ENCODE results near the gene IQSEC1. TPM values are rescaled to one million over a fixed set of nuclear protein-coding genes. Genes with fewer than 3 reads are reported as not detected.

The IQSEC1 gene
- total RNA-seq, 1 experiment from 2014 or later, result 28.1 TPM

- ATAC-seq (no peak), DNase-seq (ENCODE audit: low read depth, low spot score) (no peak)
- H3K36me3 ChIP-seq (ENCODE audit: control insufficient read depth in 1 of 2, insufficient read depth in 2 of 2, low read length in 2 of 2), result no peaks in the 10 kb centered on the region
- H3K4me2 ChIP-seq (ENCODE audit: low read length), result no peak overlapping the region
- POLR2A ChIA-PET, result interaction anchor here (0.6 kb wide), 1 partner anchor 404 kb away, joined by 3 read pairs; no protein-coding TSS in a partner anchor
- no peaks in the 10 kb centered on the region for H4K20me1 ChIP-seq (ENCODE audit: insufficient read depth)
- CTCF ChIA-PET, result no interaction called here
- BruUV-seq (replicated peaks), result no TSS peak
- intact Hi-C loops (cut with micrococcal nuclease), result no loop called here
- no peaks in the 10 kb centered on the region for H3K9me3 ChIP-seq (ENCODE audit: control insufficient read depth in 1 of 2, insufficient read depth in 1 of 2, low read depth in 1 of 2, low read length in 2 of 2)
- no peak overlapping the region for H2AFZ ChIP-seq (ENCODE audit: low read depth, low read length, poor library complexity, severe bottlenecking)
- H3K79me2 ChIP-seq (ENCODE audit: insufficient read depth, low read length), result no peaks in the 10 kb centered on the region
- RAD21 ChIA-PET (ENCODE audit: low non-redundant PET in 1 of 2, low total read pairs in 2 of 2, uncharacterized antibody in 2 of 2, unreplicated experiment in 2 of 2), result no interaction called here
- TF ChIP-seq CEBPB (IDR thresholded peaks at IDR 0.05; ENCODE audit: low read depth), result no peak
- TF ChIP-seq SIN3A (IDR thresholded peaks at IDR 0.05; ENCODE audit: low read depth), result no peak
- TF ChIP-seq, protein P1, sequence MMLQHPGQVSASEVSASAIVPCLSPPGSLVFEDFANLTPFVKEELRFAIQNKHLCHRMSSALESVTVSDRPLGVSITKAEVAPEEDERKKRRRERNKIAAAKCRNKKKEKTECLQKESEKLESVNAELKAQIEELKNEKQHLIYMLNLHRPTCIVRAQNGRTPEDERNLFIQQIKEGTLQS (IDR thresholded peaks at IDR 0.05), result no peak
- no peak for TF ChIP-seq EZH2 (IDR thresholded peaks at IDR 0.05)
- no peak for TF ChIP-seq POLR2A (IDR thresholded peaks at IDR 0.05; ENCODE audit: borderline replicate concordance, extremely low read depth, insufficient read depth, insufficient read length)
- H3K27me3 ChIP-seq (ENCODE audit: insufficient read depth, low read length), result no peaks in the 10 kb centered on the region
- H3K9me2 ChIP-seq (ENCODE audit: insufficient read depth), result no peaks in the 10 kb centered on the region
- no peak overlapping the region for H3K9ac ChIP-seq (ENCODE audit: low read length)
- no peak overlapping the region for H3K27ac ChIP-seq (ENCODE audit: low read depth, low read length)
- peaks cover 2 to 14% of the 10 kb centered on the region in 2 experiments; a peak in 3 of 4 replicates for H3K4me1 ChIP-seq (ENCODE audit: control insufficient read depth in 1 of 2, insufficient read depth in 2 of 2, low read length in 2 of 2)
- no peak overlapping the region for H3K4me3 ChIP-seq (replicated peaks in 1 of 2; ENCODE audit: low read depth in 1 of 2, low read length in 2 of 2)
Measured at GRCh38 chr3:12980596-12981290, 92.5 kb downstream of the IQSEC1 start.

GRCh38 chr3:12979947-12980487, 93.2 kb downstream of the IQSEC1 start:
- Histone ChIP-seq H4K20me1 (ENCODE audit: insufficient read depth) (no peaks in the 10 kb centered on the region), H2AFZ (ENCODE audit: low read depth, low read length, poor library complexity, severe bottlenecking) (no peak overlapping the region), H3K27me3 (ENCODE audit: insufficient read depth, low read length) (no peaks in the 10 kb centered on the region), H3K4me3 (replicated peaks in 1 of 2; ENCODE audit: low read depth in 1 of 2, low read length in 2 of 2) (no peak overlapping the region), H3K4me1 (ENCODE audit: control insufficient read depth in 1 of 2, insufficient read depth in 2 of 2, low read length in 2 of 2) (peaks cover 2 to 9% of the 10 kb centered on the region in 2 experiments; a peak in 3 of 4 replicates), H3K27ac (ENCODE audit: low read depth, low read length) (no peak overlapping the region), H3K36me3 (ENCODE audit: control insufficient read depth in 1 of 2, insufficient read depth in 2 of 2, low read length in 2 of 2) (no peaks in the 10 kb centered on the region), H3K4me2 (ENCODE audit: low read length) (no peak overlapping the region), H3K9me2 (ENCODE audit: insufficient read depth) (no peaks in the 10 kb centered on the region), H3K9ac (ENCODE audit: low read length) (no peak overlapping the region), H3K79me2 (ENCODE audit: insufficient read depth, low read length) (no peaks in the 10 kb centered on the region), H3K9me3 (ENCODE audit: control insufficient read depth in 1 of 2, insufficient read depth in 1 of 2, low read depth in 1 of 2, low read length in 2 of 2) (no peaks in the 10 kb centered on the region)
- intact Hi-C loops (cut with micrococcal nuclease), result no loop called here
- no peak for ATAC-seq
- TF ChIP-seq, protein P2, sequence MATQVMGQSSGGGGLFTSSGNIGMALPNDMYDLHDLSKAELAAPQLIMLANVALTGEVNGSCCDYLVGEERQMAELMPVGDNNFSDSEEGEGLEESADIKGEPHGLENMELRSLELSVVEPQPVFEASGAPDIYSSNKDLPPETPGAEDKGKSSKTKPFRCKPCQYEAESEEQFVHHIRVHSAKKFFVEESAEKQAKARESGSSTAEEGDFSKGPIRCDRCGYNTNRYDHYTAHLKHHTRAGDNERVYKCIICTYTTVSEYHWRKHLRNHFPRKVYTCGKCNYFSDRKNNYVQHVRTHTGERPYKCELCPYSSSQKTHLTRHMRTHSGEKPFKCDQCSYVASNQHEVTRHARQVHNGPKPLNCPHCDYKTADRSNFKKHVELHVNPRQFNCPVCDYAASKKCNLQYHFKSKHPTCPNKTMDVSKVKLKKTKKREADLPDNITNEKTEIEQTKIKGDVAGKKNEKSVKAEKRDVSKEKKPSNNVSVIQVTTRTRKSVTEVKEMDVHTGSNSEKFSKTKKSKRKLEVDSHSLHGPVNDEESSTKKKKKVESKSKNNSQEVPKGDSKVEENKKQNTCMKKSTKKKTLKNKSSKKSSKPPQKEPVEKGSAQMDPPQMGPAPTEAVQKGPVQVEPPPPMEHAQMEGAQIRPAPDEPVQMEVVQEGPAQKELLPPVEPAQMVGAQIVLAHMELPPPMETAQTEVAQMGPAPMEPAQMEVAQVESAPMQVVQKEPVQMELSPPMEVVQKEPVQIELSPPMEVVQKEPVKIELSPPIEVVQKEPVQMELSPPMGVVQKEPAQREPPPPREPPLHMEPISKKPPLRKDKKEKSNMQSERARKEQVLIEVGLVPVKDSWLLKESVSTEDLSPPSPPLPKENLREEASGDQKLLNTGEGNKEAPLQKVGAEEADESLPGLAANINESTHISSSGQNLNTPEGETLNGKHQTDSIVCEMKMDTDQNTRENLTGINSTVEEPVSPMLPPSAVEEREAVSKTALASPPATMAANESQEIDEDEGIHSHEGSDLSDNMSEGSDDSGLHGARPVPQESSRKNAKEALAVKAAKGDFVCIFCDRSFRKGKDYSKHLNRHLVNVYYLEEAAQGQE (IDR thresholded peaks at IDR 0.05; ENCODE audit: low read depth), result no peak
- TF ChIP-seq SIN3A (IDR thresholded peaks at IDR 0.05; ENCODE audit: low read depth), result no peak
- no peak for TF ChIP-seq TCF7L2 (IDR thresholded peaks at IDR 0.05; ENCODE audit: borderline replicate concordance, extremely low read depth, insufficient read depth, insufficient read length)
- TF ChIP-seq POLR2AphosphoS5 (IDR thresholded peaks at IDR 0.05; ENCODE audit: low read depth, low read length), result no peak
- no peak for TF ChIP-seq ZFX (IDR thresholded peaks at IDR 0.05)
- TF ChIP-seq RAD21 (IDR thresholded peaks at IDR 0.05; ENCODE audit: low read depth), result no peak
- TF ChIP-seq MAX (IDR thresholded peaks at IDR 0.05), result no peak
- no peak for TF ChIP-seq CEBPB (IDR thresholded peaks at IDR 0.05; ENCODE audit: low read depth)
- no peak for TF ChIP-seq ZNF274 (IDR thresholded peaks at IDR 0.05; ENCODE audit: low read depth, low read length)
- no peak for TF ChIP-seq SRF (IDR thresholded peaks at IDR 0.05; ENCODE audit: low read depth)
- TF ChIP-seq JUND (IDR thresholded peaks at IDR 0.05), result no peak
- TF ChIP-seq POLR2A (IDR thresholded peaks at IDR 0.05; ENCODE audit: borderline replicate concordance, extremely low read depth, insufficient read depth, insufficient read length), result no peak
- no peak for TF ChIP-seq FOSL1 (IDR thresholded peaks at IDR 0.05; ENCODE audit: low read depth)
- BruUV-seq (replicated peaks), result no TSS peak
- DNase-seq (ENCODE audit: low read depth, low spot score), result no peak
- ChIA-PET CTCF (interaction anchor here (0.9 kb wide), 1 partner anchor 13 kb away, joined by 3 read pairs; no protein-coding TSS in a partner anchor), RAD21 (ENCODE audit: low non-redundant PET in 1 of 2, low total read pairs in 2 of 2, uncharacterized antibody in 2 of 2, unreplicated experiment in 2 of 2) (no interaction called here), POLR2A (no interaction called here)
